IPS-18c (cell line): ENCODE results near the gene CACNB2.
"Not testable (repeated sequence)": the region's sequence is repeated elsewhere in the genome, so short reads cannot be mapped to it uniquely, and the experiment has no call there.

Experiments
- H3K4me3 ChIP-seq: 2 replicates; pipeline ENCODE4 v1.7.0; 2013; ENCODE audit warnings: low read depth, mild to moderate bottlenecking, low read length, moderate library complexity; ENCODE audit not compliant: insufficient read depth
- H3K9me3 ChIP-seq: one replicate; pipeline ENCODE4 v1.6.1; 2013; ENCODE audit warnings: mild to moderate bottlenecking, low read length, moderate library complexity; ENCODE audit not compliant: control insufficient read depth, insufficient read depth

Gene CACNB2

DNA sequence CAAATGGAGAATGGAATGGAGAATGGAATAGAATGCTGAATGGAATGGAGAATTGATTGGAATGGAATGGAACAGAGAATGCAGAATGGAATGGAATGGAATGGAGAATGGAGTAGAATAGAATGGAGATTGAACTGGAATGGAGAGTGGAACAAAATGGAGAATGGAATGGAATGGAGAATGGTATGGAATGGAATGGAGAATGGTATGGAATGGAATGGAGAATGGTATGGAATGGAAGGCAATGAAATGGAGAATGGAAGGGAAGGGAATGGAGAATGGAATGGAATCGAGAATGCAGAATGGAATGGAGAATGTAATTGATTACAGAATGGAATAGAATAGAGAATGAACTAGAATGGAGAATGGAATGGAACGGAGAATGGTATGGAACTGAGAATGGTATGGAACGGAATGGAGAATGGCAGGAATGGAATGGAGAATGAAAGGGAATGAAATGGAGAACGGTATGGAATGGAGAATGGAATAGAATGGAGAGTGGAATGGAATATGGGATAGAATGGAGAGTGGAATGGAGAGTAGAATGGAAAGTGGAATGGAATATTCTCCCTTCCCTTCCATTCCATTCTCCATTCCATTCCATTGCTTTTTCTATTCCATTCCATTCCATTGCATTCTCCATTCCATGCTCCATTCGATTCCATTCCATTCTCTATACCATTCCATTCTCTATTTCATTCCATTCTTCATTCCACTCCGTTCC is 422.9 kb downstream of the CACNB2 start:
- Histone ChIP-seq H3K4me3 (no peak overlapping the region), H3K9me3 (no peaks in the 10 kb centered on the region)

- Histone ChIP-seq H3K4me3 (no peak overlapping the region), H3K9me3 (no peaks in the 10 kb centered on the region)
Measured at GRCh38 chr10:18565006-18565405, 424.8 kb downstream of the CACNB2 start.

DNA sequence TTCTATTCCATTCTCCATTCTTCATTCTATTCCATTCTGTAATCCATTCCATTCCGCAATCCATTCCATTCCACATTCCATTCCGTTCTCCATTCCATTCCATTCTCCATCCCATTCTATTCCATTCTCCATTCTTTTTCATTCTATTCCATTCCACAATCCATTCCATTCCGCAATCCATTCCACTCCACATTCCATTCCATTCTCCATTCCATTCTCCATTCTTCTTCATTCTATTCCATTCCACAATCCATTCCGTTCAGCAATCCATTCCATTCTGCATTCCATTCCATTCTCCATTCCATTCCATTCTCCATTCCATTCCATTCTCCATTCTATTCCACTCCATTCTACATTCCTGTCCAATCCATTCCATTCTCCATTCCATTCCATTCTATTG is 426.0 kb downstream of the CACNB2 start:
- no peaks in the 10 kb centered on the region for H3K9me3 ChIP-seq
- H3K4me3 ChIP-seq = no peak overlapping the region

- Histone ChIP-seq H3K4me3 (no peak overlapping the region), H3K9me3 (no peaks in the 10 kb centered on the region)
Measured at GRCh38 chr10:18567343-18567856, 427.2 kb downstream of the CACNB2 start.

DNA sequence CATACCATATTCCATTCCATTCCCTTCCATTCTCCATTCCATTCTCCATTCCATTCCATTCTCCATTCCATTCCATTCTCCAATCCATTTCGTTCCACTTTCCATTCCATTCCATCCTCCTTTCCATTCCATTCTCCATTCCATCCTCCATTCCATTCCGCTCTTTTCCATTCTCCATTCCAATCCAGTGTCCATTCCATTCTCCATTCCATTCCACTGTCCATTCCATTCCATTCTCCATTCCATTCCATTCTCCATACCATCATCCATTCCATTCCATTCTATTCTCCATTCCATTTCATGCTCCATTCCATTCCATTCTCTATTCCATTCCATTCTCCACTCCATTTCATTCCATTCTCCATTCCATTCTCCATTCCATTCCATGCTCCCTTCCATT is 430.2 kb downstream of the CACNB2 start:
- H3K4me3 ChIP-seq, H3K9me3 ChIP-seq: not testable (repeated sequence)

- H3K4me3 ChIP-seq = no peak overlapping the region
- peaks cover 7% of the 10 kb centered on the region for H3K9me3 ChIP-seq
Measured at GRCh38 chr10:18571076-18571475, 430.9 kb downstream of the CACNB2 start.

DNA sequence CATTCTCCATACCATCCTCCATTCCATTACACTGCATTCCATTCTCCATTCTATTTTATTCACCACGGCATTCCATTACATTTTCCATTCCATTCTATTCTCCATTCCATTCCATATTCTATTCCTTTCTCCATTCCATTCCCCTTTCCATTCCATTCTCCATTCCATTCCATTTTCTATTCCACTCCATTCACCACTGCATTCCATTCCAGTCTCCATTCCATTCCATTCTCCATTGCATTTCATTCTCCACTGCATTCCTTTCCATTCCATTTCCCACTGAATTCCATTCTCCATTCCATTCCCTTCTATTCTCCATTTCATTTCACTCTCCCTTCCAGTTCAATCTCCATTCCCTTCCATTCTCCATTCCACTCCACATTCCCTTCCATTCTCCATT is 431.6 kb downstream of the CACNB2 start:
- no peak overlapping the region for H3K4me3 ChIP-seq
- H3K9me3 ChIP-seq = peaks cover 8% of the 10 kb centered on the region

- Histone ChIP-seq H3K9me3 (peaks cover 11% of the 10 kb centered on the region), H3K4me3 (no peak overlapping the region)
Measured at GRCh38 chr10:18572959-18573561, 432.8 kb downstream of the CACNB2 start.

DNA sequence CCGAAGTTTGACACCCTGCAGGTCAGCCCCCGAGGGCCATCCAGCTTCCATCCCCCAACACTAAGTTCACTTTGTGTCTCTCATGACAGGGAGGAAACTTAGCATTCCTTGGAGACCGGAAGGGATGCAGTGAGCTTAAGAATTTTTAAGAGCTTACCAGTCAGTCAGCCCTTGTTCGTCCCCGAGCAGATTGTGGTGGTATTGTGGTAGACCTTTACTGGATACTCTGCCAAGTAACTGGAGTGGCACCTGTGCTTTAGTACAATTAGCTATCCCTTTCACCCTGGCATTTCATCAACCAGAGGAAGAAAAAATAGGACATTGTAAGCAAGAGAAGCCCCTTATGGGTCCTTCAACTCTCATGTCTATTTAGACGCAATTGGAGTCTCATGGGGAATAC is 436.4 kb downstream of the CACNB2 start:
- peaks cover 16% of the 10 kb centered on the region for H3K9me3 ChIP-seq
- H3K4me3 ChIP-seq = no peak overlapping the region

- H3K4me3 ChIP-seq = no peak overlapping the region
- peaks cover 15% of the 10 kb centered on the region for H3K9me3 ChIP-seq
Measured at GRCh38 chr10:18577823-18578685, 437.8 kb downstream of the CACNB2 start.

GRCh38 chr10:18582803-18583202 is 442.6 kb downstream of the CACNB2 start:
- H3K4me3 ChIP-seq = no peak overlapping the region
- H3K9me3 ChIP-seq = peaks cover 8% of the 10 kb centered on the region

DNA sequence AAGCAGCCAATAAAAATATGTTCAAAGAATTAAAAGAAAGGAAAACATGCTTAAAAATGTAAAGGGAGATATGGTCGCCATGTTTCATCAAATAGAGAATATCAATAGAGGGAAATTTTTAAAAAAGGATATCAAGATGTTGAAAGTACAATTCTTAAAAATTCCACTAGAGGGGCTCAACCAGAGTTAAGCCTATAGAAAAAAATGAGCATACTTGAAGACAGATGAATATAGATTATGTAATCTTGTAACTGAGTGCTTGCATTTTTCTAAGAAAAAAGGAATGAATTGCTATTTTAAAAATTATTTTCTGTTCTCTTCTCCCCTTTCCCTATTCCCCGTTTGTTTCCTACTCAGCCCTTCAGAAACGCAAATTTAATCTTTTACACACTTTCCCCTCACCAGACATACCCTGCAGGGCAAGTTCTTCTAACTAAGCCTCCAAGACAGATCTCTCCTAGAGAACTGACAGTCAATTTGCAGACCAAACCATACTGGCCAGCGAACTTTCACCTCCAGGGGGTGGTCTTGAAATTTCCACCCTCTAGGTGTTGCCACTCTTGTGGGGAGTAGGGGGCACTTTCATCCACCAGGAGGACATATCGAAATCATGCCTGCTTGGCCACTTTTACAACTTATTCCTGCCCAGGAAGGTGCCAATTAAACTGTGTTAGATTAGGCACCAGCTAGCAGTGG is 443.5 kb downstream of the CACNB2 start:
- Histone ChIP-seq H3K9me3 (no peaks in the 10 kb centered on the region), H3K4me3 (no peak overlapping the region)

GRCh38 chr10:18586637-18587036 is 446.4 kb downstream of the CACNB2 start:
- H3K9me3 ChIP-seq, H3K4me3 ChIP-seq: not testable (repeated sequence)

- not testable (repeated sequence) for H3K4me3 ChIP-seq, H3K9me3 ChIP-seq
Measured at GRCh38 chr10:18591141-18591540, 450.9 kb downstream of the CACNB2 start.
